Smooth muscle cell of the pulmonary artery (primary cell): ENCODE data around the gene LIN9. TPM values are rescaled to one million over a fixed set of nuclear protein-coding genes. Genes with fewer than 3 reads are reported as not detected.

ENCODE experiments used
- total RNA-seq: library from RNA; depleted of rRNA; stranded (reverse); fragments of >200 nt; gene quantifications from 2 replicates; pipeline ENCODE4 v1.2.3, GENCODE V29; 2014

The LIN9 gene, protein sequence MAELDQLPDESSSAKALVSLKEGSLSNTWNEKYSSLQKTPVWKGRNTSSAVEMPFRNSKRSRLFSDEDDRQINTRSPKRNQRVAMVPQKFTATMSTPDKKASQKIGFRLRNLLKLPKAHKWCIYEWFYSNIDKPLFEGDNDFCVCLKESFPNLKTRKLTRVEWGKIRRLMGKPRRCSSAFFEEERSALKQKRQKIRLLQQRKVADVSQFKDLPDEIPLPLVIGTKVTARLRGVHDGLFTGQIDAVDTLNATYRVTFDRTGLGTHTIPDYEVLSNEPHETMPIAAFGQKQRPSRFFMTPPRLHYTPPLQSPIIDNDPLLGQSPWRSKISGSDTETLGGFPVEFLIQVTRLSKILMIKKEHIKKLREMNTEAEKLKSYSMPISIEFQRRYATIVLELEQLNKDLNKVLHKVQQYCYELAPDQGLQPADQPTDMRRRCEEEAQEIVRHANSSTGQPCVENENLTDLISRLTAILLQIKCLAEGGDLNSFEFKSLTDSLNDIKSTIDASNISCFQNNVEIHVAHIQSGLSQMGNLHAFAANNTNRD
- 1.9 and 2.6 TPM in 2 replicates for total RNA-seq

DNA sequence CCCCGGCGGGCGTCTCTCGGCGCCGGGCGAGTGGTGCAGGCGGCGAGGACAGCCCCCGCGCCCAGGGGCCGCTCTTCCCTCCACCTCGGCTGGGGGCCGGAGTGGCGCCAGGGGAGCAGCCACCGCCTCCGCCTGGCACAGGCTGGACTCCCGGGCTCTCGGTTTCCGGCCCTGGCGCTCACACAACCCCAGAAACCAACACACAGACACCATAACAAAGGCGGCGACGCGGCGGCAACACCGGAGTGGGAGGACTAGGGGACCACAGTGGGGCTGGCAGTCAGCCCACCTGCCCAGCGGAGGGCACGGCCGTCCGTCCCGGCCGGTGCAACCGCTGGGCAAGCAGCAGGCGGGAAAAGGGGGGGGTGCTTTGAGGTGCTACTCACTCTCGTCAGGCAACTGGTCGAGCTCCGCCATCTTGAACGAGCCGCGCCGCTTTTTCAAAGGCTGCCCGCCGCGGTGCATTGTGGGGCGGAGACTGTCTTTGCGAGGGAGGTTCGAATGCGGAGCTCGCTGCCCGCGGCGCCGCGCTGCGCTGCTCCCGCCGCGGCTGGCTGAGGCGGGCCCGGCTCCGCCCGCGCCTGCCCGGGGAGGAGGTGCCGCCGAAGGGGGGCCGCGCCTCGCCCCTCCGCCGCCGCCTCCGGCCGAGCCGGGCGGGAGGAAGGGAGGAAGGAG lies at the start of gene LIN9:
LIN9 (minus strand) TSS at position 442 of the 675 bp plus-strand sequence; CDS start at position 417, 25 bp downstream.

DNA sequence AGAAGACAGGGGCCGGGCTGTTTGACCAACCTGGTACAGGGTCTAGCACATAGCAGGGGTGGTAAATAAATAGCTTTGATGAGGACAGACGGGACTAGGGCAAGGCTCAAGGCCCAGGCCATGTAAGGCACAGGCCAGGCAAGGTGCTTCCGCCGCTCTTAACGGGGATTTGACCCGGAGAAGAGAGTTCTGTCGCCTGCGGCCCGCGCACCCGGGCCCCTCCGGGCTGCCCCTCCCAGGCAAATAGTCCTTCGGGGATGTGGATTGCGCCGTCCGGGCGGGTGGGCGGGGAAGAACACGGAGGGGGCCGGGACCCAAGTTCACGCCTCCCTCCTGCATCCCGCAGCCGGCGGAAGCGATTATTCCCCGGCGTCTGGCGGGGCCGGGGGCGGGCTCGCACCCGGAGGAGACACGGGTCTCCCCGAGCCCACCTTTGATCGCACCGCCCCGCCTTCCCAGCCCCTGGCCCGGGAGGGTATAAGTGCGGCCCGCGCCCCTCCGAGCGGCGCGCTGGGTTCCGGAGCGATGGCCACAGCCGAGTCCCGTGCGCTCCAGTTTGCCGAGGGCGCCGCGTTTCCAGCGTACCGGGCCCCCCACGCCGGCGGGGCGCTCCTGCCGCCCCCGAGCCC lies 85.7 kb downstream of the LIN9 start, which contains the start of gene MIXL1:
MIXL1 (plus strand) TSS at position 508 of the 629 bp plus-strand sequence; CDS start at position 526, 18 bp downstream.

DNA sequence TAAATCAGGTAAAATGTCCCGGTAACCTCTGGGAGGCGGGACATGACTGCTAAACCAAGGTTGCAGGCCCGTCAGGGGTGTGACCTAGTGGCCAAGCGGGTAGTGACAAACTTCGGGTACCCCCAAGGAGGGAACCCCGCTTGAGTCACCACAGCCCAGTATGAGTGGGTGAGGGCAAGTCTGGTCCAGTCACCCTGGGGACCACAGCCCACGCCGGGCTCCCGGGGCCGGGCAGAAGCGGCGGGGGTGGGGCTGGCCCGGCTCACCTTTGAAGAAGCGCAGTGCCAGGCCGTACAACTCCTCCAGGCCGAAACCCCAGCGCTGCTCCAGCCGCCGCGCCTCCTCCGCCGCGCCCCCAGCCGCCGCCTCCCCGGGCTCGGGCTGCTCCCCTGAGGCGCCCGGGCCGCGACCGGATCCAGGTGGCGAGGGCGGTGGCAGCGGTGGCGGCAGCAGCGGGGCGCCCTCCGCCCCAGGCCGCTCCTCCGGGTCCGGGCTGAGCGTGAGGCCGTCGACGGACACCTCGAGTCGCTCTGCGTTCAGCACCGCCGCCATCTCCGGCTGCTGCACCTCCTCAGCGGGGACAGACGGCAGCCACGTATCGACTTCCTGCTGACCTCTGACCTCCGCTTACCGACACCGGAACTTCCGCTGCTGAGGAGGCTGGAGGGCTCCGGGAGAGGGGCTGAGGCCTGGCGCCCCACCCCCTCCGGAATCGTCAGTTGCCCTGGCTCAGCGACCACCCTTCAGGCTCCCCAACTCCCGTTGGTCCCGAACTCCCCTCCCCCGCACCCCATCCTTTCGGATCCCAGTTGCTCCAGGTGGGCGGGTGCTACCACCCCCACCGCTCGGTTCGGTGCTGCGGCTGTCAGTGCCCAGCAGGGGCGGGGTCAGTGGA lies 122.6 kb downstream of the LIN9 start, which contains the start of gene ACBD3:
ACBD3 (minus strand) TSS at position 618 of the 895 bp plus-strand sequence; CDS start at position 552, 66 bp downstream.

Other genes with a start within 250 kb of the LIN9 start
- gene H3-3A, start 246.4 kb downstream of the LIN9 start, total RNA-seq = 86.7 and 100 TPM in 2 replicates
- 61.8 and 76.7 TPM in 2 replicates for gene ACBD3, start 122.4 kb downstream of the LIN9 start, total RNA-seq
- gene MIXL1, start 85.5 kb downstream of the LIN9 start, total RNA-seq = not detected in 2 replicates
- 73.8 and 75.6 TPM in 2 replicates for gene PARP1, start 98.9 kb upstream of the LIN9 start, total RNA-seq
- under 0.01 TPM in 2 replicates for gene STUM, start 239.6 kb upstream of the LIN9 start, total RNA-seq